ENCODE measurements around the gene LHPP. TPM values are rescaled to one million over a fixed set of nuclear protein-coding genes. Genes with fewer than 3 reads are reported as not detected.

The LHPP gene
- total and polyA plus RNA-seq, 10 donors = 16.8 to 36.8 (median 23.5) TPM

DNA sequence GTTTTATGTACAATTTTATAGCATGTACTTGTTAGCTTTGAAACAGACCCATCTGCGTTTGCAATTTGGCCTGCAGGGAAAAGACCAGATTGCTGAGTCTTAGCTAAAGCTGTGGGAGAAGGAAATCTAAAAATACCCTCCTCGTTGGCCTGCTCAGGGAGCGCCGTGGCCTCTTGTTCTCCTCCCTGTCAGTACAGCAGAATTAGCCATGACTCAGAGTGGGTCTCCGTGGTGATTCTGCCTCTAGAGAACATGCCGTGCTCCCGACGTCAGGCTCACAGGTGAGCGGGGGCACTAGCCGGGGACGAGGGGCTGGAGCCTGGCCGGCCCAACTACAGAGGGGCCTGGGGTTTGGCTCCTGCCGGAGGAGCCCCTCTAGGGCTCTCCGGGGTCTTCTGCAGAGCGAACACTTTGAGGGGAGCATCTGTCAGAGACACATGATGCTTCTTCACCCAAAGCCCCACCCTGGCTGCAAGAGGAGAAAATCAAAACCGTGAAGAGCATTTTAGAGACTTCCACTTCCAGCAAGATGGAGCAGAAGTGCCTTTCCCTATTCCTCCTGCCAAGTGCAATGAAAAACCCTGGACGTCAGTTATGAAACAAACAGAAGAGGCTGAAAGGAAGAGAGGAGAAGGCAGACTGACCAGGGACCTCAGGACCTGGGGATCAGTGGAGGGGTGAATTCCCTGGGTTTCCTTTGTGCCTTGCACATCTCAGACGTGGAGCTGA, 98.9 kb downstream of the LHPP start:
- Histone ChIP-seq H3K27me3 (replicated peaks in 1 of 7) (no peaks in the 10 kb centered on the region), H3K4me3 (no peak overlapping the region), H3K9me3 (peaks cover 0 to 7% (median 0%) of the 10 kb centered on the region in 8 donors), H3K27ac (peak overlapping the region in 6 of 8 donors; percentile 33 to 81 (median 67)), H3K4me1 (peaks cover 0 to 31% (median 14%) of the 10 kb centered on the region in 6 donors), H3K36me3 (no peaks in the 10 kb centered on the region)
- peak; percentile 67 for DNase-seq
- intact Hi-C loops (cut with DNase I; ENCODE audit: low total_unique reads) = no loop called here
- 58 to 70% (median 66%) methylated on average over 16 to 18 of the region's 18 CpGs for WGBS, 5 donors
- TF ChIP-seq POLR2AphosphoS5 (IDR thresholded peaks at IDR 0.05) = peak; percentile 53 to 68 (median 63)
- TF ChIP-seq, protein P1, sequence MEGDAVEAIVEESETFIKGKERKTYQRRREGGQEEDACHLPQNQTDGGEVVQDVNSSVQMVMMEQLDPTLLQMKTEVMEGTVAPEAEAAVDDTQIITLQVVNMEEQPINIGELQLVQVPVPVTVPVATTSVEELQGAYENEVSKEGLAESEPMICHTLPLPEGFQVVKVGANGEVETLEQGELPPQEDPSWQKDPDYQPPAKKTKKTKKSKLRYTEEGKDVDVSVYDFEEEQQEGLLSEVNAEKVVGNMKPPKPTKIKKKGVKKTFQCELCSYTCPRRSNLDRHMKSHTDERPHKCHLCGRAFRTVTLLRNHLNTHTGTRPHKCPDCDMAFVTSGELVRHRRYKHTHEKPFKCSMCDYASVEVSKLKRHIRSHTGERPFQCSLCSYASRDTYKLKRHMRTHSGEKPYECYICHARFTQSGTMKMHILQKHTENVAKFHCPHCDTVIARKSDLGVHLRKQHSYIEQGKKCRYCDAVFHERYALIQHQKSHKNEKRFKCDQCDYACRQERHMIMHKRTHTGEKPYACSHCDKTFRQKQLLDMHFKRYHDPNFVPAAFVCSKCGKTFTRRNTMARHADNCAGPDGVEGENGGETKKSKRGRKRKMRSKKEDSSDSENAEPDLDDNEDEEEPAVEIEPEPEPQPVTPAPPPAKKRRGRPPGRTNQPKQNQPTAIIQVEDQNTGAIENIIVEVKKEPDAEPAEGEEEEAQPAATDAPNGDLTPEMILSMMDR (IDR thresholded peaks at IDR 0.05 in 8 of 11, conservative IDR thresholded peaks at IDR 0.05 in 3 of 11) = no peak
- TF ChIP-seq POLR2A (IDR thresholded peaks at IDR 0.05) = no peak

DNA sequence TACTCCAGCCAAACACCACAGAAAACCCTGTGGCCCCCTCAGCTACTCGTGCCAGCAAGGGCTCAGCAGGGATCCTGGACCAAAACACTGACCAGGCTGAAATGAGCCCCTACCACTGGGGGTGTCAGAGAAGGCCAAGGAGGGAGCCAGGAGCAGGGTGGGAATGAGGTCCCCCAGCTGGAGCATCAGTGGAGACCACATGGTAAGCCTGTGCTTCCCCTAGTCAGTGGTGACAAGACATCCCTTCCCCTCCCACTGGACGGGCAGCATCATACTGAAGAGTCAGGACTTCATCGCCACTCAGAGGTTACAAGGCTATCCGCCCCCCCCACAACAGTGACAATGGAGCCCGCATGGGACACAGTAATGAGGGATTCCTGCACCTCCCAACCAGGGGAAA, 99.6 kb downstream of the LHPP start:
- intact Hi-C loops (cut with DNase I; ENCODE audit: low total_unique reads) = no loop called here
- Histone ChIP-seq H3K27ac (peak overlapping the region in 4 of 8 donors; percentile 67 to 81 (median 71)), H3K27me3 (replicated peaks in 1 of 7) (no peaks in the 10 kb centered on the region), H3K4me3 (no peak overlapping the region), H3K4me1 (peaks cover 0 to 37% (median 20%) of the 10 kb centered on the region in 6 donors), H3K36me3 (no peaks in the 10 kb centered on the region), H3K9me3 (peaks cover 0 to 7% (median 0%) of the 10 kb centered on the region in 8 donors)
- TF ChIP-seq, protein P1 (IDR thresholded peaks at IDR 0.05 in 8 of 11, conservative IDR thresholded peaks at IDR 0.05 in 3 of 11) = no peak
- TF ChIP-seq POLR2AphosphoS5 (IDR thresholded peaks at IDR 0.05) (no peak), POLR2A (IDR thresholded peaks at IDR 0.05) (no peak)
- peak; percentile 51 for DNase-seq
- 79 to 100% (median 91%) methylated on average over 2 to 5 of the region's 5 CpGs for whole genome bisulfite sequencing, 5 donors

DNA sequence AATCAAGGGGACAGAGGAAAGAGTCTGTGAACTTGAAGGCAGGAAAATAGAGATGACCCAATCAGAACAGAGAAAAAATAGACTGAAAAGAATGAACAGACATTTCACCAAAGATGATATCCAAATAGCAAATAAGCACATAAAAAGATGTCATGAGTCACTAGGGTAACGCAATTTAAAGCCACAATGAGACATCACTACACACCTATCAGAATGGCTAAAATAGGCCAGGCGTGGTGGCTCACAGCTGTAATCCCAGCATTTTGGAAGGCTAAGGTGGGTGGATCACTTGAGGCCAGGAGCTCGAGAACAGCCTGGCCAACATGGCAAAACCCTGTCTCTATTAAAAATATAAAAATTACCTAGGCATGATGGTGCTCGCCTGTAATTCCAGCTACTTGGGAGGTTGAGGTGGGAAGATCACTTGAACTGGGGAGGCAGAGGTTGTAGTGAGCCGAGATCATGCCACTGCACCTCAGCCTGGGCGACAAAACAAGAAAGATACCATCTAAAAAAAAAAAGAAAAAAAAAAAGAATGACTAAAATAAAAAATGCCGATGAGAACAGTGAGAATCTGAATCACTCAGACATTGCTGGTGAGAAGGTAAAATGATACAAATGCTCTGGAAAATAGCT, 100.9 kb downstream of the LHPP start:
- H3K9me3 ChIP-seq = peaks cover 0 to 7% (median 0%) of the 10 kb centered on the region in 8 donors
- intact Hi-C loops (cut with DNase I; ENCODE audit: low total_unique reads) = no loop called here
- TF ChIP-seq, protein P1 (IDR thresholded peaks at IDR 0.05 in 8 of 11, conservative IDR thresholded peaks at IDR 0.05 in 3 of 11) = no peak
- no peak for TF ChIP-seq POLR2A (IDR thresholded peaks at IDR 0.05)
- TF ChIP-seq POLR2AphosphoS5 (IDR thresholded peaks at IDR 0.05) = no peak
- no peak overlapping the region for H3K4me3 ChIP-seq
- 89 to 95% (median 92%) methylated on average over 7 of the region's 7 CpGs for WGBS, 5 donors
- DNase-seq = no peak
- peaks cover 0 to 38% (median 20%) of the 10 kb centered on the region in 6 donors for H3K4me1 ChIP-seq
- no peaks in the 10 kb centered on the region for H3K27me3 ChIP-seq (replicated peaks in 1 of 7)
- no peaks in the 10 kb centered on the region for H3K36me3 ChIP-seq
- no peak overlapping the region for H3K27ac ChIP-seq

Data from spleen (tissue), 11 donors.